Esophagus muscularis mucosa (tissue), 4 donors: ENCODE results near the gene NEURL2. TPM values are rescaled to one million over a fixed set of nuclear protein-coding genes. Genes with fewer than 3 reads are reported as not detected.

Experiments used
- DNase-seq: peaks from one replicate; pipeline ENCODE4 v3.0.0-alpha.2; 2017; ENCODE audit errors: extremely low spot score
- H3K27ac ChIP-seq, 4 donors: fragments of 200-600 bp; sonication (generic); replicated peaks in 1 of 4; 1 replicate in 3 of 4; 2 replicates in 1 of 4; pipeline ENCODE4 v1.5.1; 2016 to 2019; ENCODE audit warnings: mild to moderate bottlenecking in 1 of 4
- H3K27me3 ChIP-seq, 4 donors: fragments of 200-600 bp; sonication (generic); one replicate each; pipeline versions ENCODE4 v1.5.1 to v1.6.0; 2016 to 2019
- H3K36me3 ChIP-seq, 4 donors: fragments of 200-600 bp; sonication (generic); one replicate each; pipeline ENCODE4 v1.5.1; 2016 to 2019
- H3K4me1 ChIP-seq, 4 donors: fragments of 200-600 bp; sonication (generic); one replicate each; pipeline ENCODE4 v1.5.1; 2016 to 2019
- H3K4me3 ChIP-seq, 4 donors: fragments of 200-600 bp; sonication (generic); 1 replicate in 2 of 4; 2 replicates in 2 of 4; pipeline ENCODE4 v1.5.1; 2016 to 2019; ENCODE audit warnings: mild to moderate bottlenecking in 4 of 4, moderate library complexity in 1 of 4
- H3K9me3 ChIP-seq, 4 donors: fragments of 200-600 bp; sonication (generic); 1 replicate in 3 of 4; 2 replicates in 1 of 4; pipeline ENCODE4 v1.5.1; 2016 to 2019
- EP300 ChIP-seq: sonication (generic); formaldehyde crosslinking; IDR thresholded peaks from one replicate; pipeline ENCODE4 v1.6.1; 2017; ENCODE audit warnings: antibody characterized with exemption
- POLR2A ChIP-seq: fragments of 450-650 bp; IDR thresholded peaks from one replicate; pipeline ENCODE4 v1.6.1; 2017; ENCODE audit warnings: antibody characterized with exemption, moderate library complexity, mild to moderate bottlenecking, low read depth
- POLR2AphosphoS5 ChIP-seq, 2 donors: sonication (generic); formaldehyde crosslinking; IDR thresholded peaks; one replicate each; pipeline ENCODE4 v1.6.1; 2017; ENCODE audit warnings: antibody characterized with exemption in 2 of 2
- WGBS: methylation state at CpG from one replicate; pipeline ENCODE4 v1.1.5; 2018; 5-methylcytosine and 5-hydroxymethylcytosine counted together
- intact Hi-C: fragments of 100-400 bp; cut with DNase I; formaldehyde crosslinking; loops from one replicate; pipeline ENCODE4 v1.15.1; 2023
- total RNA-seq, 4 donors: library from RNA; depleted of rRNA; stranded (reverse); fragments of >200 nt; gene quantifications; one replicate each; pipeline versions ENCODE4 v1.1.0 to v1.2.1, GENCODE V29; 2016
- TF ChIP-seq, protein P1 (sequence below), 3 experiments: fragments of 200-600 bp in 2 of 3; fragments of 450-650 bp in 1 of 3; sonication (generic) in 2 of 3; IDR thresholded peaks; one replicate each; pipeline ENCODE4 v1.5.1; 2017 to 2019; ENCODE audit warnings: antibody characterized with exemption in 3 of 3, mild to moderate bottlenecking in 2 of 3, moderate library complexity in 1 of 3

The NEURL2 gene
- total RNA-seq, 4 donors from 2014 or later, result 10.8 to 16.1 (median 13.0) TPM

DNA sequence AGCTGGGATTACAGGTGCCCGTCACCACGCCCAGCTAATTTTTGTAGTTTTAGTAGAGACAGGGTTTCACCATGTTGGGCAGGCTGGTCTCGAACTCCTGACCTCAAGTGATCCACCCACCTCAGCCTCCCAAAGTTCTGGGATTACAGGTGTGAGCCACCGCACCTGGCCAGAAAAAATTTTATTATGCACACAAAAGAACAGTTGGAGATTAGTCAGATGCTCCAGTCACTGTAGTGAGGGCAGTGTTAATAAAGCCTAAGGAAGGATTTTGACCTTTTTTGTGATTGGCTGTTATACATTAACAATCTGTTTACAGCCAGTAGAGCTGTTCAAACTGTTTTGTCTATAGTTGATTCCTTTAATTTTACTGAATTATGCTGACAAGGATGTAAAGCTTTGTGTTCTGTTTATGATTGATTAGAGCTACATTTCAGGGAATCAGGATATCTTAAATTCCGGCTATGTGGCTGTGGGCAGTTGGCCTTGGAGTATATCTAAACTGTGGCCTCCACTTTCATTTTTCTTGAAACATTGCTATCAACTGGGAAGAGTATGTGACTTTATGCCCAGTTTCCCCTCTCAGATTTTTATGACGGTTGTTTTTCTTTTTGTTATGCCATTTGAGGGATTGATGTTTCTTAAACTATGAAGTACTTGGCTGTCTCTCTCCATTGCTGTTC is 23.7 kb downstream of the NEURL2 start:
- peak overlapping the region in 2 of 4 donors; percentile 10 to 19 for H3K27ac ChIP-seq
- 78% methylated on average over 6 of the region's 6 CpGs for WGBS
- intact Hi-C loops, result no loop called here

GRCh38 chr20:45866454-45866853 is 24.6 kb downstream of the NEURL2 start:
- intact Hi-C loops, result no loop called here
- H3K27ac ChIP-seq, result no peak overlapping the region
- H3K4me1 ChIP-seq, result peaks cover 0 to 12% (median 10%) of the 10 kb centered on the region in 4 donors
- TF ChIP-seq POLR2AphosphoS5 (IDR thresholded peaks at IDR 0.05) (no peak), POLR2A (no peak), EP300 (no peak)
- TF ChIP-seq, protein P1, sequence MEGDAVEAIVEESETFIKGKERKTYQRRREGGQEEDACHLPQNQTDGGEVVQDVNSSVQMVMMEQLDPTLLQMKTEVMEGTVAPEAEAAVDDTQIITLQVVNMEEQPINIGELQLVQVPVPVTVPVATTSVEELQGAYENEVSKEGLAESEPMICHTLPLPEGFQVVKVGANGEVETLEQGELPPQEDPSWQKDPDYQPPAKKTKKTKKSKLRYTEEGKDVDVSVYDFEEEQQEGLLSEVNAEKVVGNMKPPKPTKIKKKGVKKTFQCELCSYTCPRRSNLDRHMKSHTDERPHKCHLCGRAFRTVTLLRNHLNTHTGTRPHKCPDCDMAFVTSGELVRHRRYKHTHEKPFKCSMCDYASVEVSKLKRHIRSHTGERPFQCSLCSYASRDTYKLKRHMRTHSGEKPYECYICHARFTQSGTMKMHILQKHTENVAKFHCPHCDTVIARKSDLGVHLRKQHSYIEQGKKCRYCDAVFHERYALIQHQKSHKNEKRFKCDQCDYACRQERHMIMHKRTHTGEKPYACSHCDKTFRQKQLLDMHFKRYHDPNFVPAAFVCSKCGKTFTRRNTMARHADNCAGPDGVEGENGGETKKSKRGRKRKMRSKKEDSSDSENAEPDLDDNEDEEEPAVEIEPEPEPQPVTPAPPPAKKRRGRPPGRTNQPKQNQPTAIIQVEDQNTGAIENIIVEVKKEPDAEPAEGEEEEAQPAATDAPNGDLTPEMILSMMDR (IDR thresholded peaks at IDR 0.05), result no peak
- H3K27me3 ChIP-seq, result no peaks in the 10 kb centered on the region
- no peaks in the 10 kb centered on the region for H3K9me3 ChIP-seq
- peaks cover 0 to 3% (median 0%) of the 10 kb centered on the region in 4 donors for H3K36me3 ChIP-seq
- 86% methylated on average over 5 of the region's 5 CpGs for WGBS
- no peak for DNase-seq
- H3K4me3 ChIP-seq, result no peak overlapping the region

More for the DNA sequence above, 23.7 kb downstream of the NEURL2 start:
- Histone ChIP-seq H3K4me1 (peaks cover 0 to 12% (median 10%) of the 10 kb centered on the region in 4 donors), H3K27me3 (no peaks in the 10 kb centered on the region), H3K36me3 (peaks cover 0 to 3% (median 0%) of the 10 kb centered on the region in 4 donors), H3K4me3 (no peak overlapping the region), H3K9me3 (no peaks in the 10 kb centered on the region)
- no peak for DNase-seq
- TF ChIP-seq EP300, result no peak
- no peak for TF ChIP-seq POLR2A
- TF ChIP-seq, protein P1 (IDR thresholded peaks at IDR 0.05), result no peak
- no peak for TF ChIP-seq POLR2AphosphoS5 (IDR thresholded peaks at IDR 0.05)

GRCh38 chr20:45863543-45864470 is 27.2 kb downstream of the NEURL2 start:
- peaks cover 0 to 18% (median 13%) of the 10 kb centered on the region in 4 donors for H3K4me1 ChIP-seq
- H3K4me3 ChIP-seq, result no peak overlapping the region
- TF ChIP-seq POLR2AphosphoS5 (IDR thresholded peaks at IDR 0.05) (no peak), POLR2A (no peak), EP300 (no peak)
- TF ChIP-seq, protein P1 (IDR thresholded peaks at IDR 0.05), result no peak
- H3K36me3 ChIP-seq, result no peaks in the 10 kb centered on the region
- H3K9me3 ChIP-seq, result no peaks in the 10 kb centered on the region
- no peak overlapping the region for H3K27ac ChIP-seq
- no peak for DNase-seq
- intact Hi-C loops, result no loop called here
- 90% methylated on average over 7 of the region's 7 CpGs for whole genome bisulfite sequencing
- no peaks in the 10 kb centered on the region for H3K27me3 ChIP-seq

DNA sequence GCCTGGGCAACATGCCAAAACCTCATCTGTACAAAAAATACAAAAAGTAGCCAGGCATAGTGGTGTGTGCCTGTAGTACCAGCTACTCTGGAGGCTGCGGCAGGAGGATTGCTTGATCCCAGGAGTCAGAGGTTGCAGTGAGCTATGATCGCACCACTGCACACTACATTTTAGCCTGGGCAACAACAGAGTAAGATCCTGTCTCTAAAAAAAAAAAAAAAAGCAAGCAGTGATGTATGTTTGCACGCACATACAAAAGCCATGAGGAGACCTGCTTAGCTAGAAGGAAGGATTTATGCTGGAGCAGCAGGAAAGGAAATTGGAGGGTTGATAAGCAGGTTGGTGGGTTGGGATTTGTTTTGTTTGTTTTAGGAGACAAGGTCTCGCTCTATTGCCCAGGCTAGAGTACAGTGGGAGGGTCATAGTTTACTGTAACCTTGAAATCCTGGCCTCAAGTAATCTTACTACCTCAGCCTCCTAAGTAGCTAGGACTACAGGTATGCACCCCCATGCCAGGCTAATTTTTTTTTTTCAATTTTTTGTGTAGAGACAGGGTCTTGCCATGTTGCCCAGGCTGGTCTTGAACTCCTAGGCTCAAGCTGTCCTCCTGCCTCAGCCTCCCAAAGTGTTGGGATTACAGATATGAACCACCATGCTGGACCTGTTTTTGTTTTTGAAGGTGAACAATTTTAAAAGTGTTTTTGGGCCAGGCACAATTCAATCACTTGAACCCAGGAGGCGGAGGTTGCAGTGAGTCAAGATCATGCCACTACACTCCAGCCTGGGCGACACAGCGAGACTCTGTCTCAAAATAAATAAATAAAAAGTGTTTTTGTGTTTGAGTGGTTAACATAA is 29.6 kb downstream of the NEURL2 start:
- WGBS, result 95% methylated on average over 7 of the region's 7 CpGs
- Histone ChIP-seq H3K27ac (no peak overlapping the region), H3K9me3 (no peaks in the 10 kb centered on the region), H3K36me3 (no peaks in the 10 kb centered on the region), H3K4me3 (no peak overlapping the region), H3K4me1 (peaks cover 9 to 25% (median 19%) of the 10 kb centered on the region in 4 donors), H3K27me3 (no peaks in the 10 kb centered on the region)
- intact Hi-C loops, result no loop called here
- no peak for DNase-seq
- TF ChIP-seq POLR2AphosphoS5 (IDR thresholded peaks at IDR 0.05) (no peak), POLR2A (no peak), EP300 (no peak)
- TF ChIP-seq, protein P1 (IDR thresholded peaks at IDR 0.05), result no peak
